Tibial artery (tissue), 4 donors: ENCODE measurements around the gene HPS3.
"Not testable (repeated sequence)": the region's sequence is repeated elsewhere in the genome, so short reads cannot be mapped to it uniquely, and the experiment has no call there.

Experiments
- DNase-seq, 2 donors: peaks; one replicate each; pipeline ENCODE4 v3.0.0-alpha.2; 2019
- H3K27ac ChIP-seq, 2 donors: fragments of 200-600 bp; sonication (generic) in 1 of 2; 1 replicate in 1 of 2; 2 replicates in 1 of 2; pipeline ENCODE4 v1.5.1; 2018 to 2019; ENCODE audit warnings: mild to moderate bottlenecking in 1 of 2
- H3K27me3 ChIP-seq, 2 donors: fragments of 200-600 bp; sonication (generic) in 1 of 2; one replicate each; pipeline versions ENCODE4 v1.5.1 to v1.6.0; 2016 to 2019
- H3K36me3 ChIP-seq, 3 donors: fragments of 200-600 bp; sonication (generic) in 2 of 3; one replicate each; pipeline ENCODE4 v1.5.1; 2016 to 2019; ENCODE audit warnings: mild to moderate bottlenecking in 2 of 3
- H3K4me1 ChIP-seq, 4 donors: fragments of 200-600 bp; sonication (generic) in 2 of 4; 1 replicate in 3 of 4; 2 replicates in 1 of 4; pipeline ENCODE4 v1.5.1; 2016 to 2019
- H3K4me3 ChIP-seq, 2 donors: fragments of 200-600 bp; sonication (generic) in 1 of 2; 1 replicate in 1 of 2; 2 replicates in 1 of 2; pipeline ENCODE4 v1.5.1; 2018 to 2019; ENCODE audit warnings: mild to moderate bottlenecking in 2 of 2
- H3K9me3 ChIP-seq, 3 donors: fragments of 200-600 bp; sonication (generic) in 1 of 3; one replicate each; pipeline ENCODE4 v1.5.1; 2016 to 2019
- CTCF ChIP-seq, 2 experiments: fragments of 200-600 bp in 1 of 2; fragments of 450-650 bp in 1 of 2; IDR thresholded peaks; one replicate each; pipeline ENCODE4 v1.5.1; 2017 to 2019; ENCODE audit warnings: antibody characterized with exemption in 2 of 2, mild to moderate bottlenecking in 1 of 2, moderate library complexity in 1 of 2
- intact Hi-C: fragments of 100-400 bp; cut with DNase I; formaldehyde crosslinking; loops from one replicate; pipeline ENCODE4 v1.15.0; 2023; ENCODE audit warnings: low total_unique reads

The HPS3 gene

GRCh38 chr3:149090907-149091306 lies 38.5 kb upstream of the HPS3 start:
- intact Hi-C loops, result loop anchor here (5.0 kb wide), 1 partner anchor 36 kb away; the partner anchor contains the start of gene HPS3

GRCh38 chr3:149091983-149092382 lies 37.5 kb upstream of the HPS3 start:
- Histone ChIP-seq H3K27ac (no peak overlapping the region), H3K4me3 (no peak overlapping the region), H3K27me3 (no peaks in the 10 kb centered on the region), H3K36me3 (no peaks in the 10 kb centered on the region), H3K9me3 (no peaks in the 10 kb centered on the region), H3K4me1 (no peaks in the 10 kb centered on the region)
- intact Hi-C loops, result loop anchor here (5.0 kb wide), 1 partner anchor 35 kb away; the partner anchor contains the start of gene HPS3
- TF ChIP-seq CTCF (IDR thresholded peaks at IDR 0.05), result no peak
- no peak for DNase-seq

More at GRCh38 chr3:149090907-149091306, 38.5 kb upstream of the HPS3 start:
- no peak for TF ChIP-seq CTCF (IDR thresholded peaks at IDR 0.05)
- Histone ChIP-seq H3K36me3 (no peaks in the 10 kb centered on the region), H3K4me1 (peaks cover 0 to 3% (median 0%) of the 10 kb centered on the region in 4 donors), H3K9me3 (no peaks in the 10 kb centered on the region), H3K4me3 (no peak overlapping the region), H3K27ac (no peak overlapping the region), H3K27me3 (no peaks in the 10 kb centered on the region)
- no peak for DNase-seq

GRCh38 chr3:149095487-149095886 lies 34.0 kb upstream of the HPS3 start:
- Histone ChIP-seq H3K9me3 (no peaks in the 10 kb centered on the region), H3K4me1 (no peaks in the 10 kb centered on the region), H3K36me3 (no peaks in the 10 kb centered on the region), H3K27me3 (no peaks in the 10 kb centered on the region), H3K4me3 (no peak overlapping the region), H3K27ac (no peak overlapping the region)
- TF ChIP-seq CTCF (IDR thresholded peaks at IDR 0.05), result no peak
- no peak for DNase-seq
- intact Hi-C loops, result no loop called here

- H3K36me3 ChIP-seq, H3K4me3 ChIP-seq, intact Hi-C loops, H3K27me3 ChIP-seq, H3K9me3 ChIP-seq, H3K4me1 ChIP-seq, DNase-seq, H3K27ac ChIP-seq: not testable (repeated sequence)
These were observed 31.5 kb upstream of the HPS3 start for GRCh38 chr3:149097987-149098386.

- H3K27me3 ChIP-seq, result no peaks in the 10 kb centered on the region
- intact Hi-C loops, result no loop called here
- TF ChIP-seq CTCF (IDR thresholded peaks at IDR 0.05), result no peak
- H3K9me3 ChIP-seq, result peaks cover 0 to 10% (median 0%) of the 10 kb centered on the region in 3 donors
- H3K4me1 ChIP-seq, result no peaks in the 10 kb centered on the region
- H3K36me3 ChIP-seq, result no peaks in the 10 kb centered on the region
- DNase-seq, result no peak
- H3K27ac ChIP-seq, result no peak overlapping the region
- no peak overlapping the region for H3K4me3 ChIP-seq
These were observed 28.3 kb upstream of the HPS3 start for GRCh38 chr3:149101154-149101553.

GRCh38 chr3:149101641-149102040 lies 27.8 kb upstream of the HPS3 start:
- no peak for DNase-seq
- Histone ChIP-seq H3K4me1 (no peaks in the 10 kb centered on the region), H3K36me3 (no peaks in the 10 kb centered on the region), H3K9me3 (peaks cover 0 to 13% (median 0%) of the 10 kb centered on the region in 3 donors), H3K4me3 (no peak overlapping the region), H3K27me3 (no peaks in the 10 kb centered on the region), H3K27ac (no peak overlapping the region)
- intact Hi-C loops, result no loop called here
- TF ChIP-seq CTCF (IDR thresholded peaks at IDR 0.05), result no peak
